Activated B cell treated with CpG ODN at 0.5 μM for 24 hours (primary cell): Measurements from ENCODE around the gene ABHD18. TPM values are rescaled to one million over a fixed set of nuclear protein-coding genes. Genes with fewer than 3 reads are reported as not detected.
A peak's percentile ranks its signal among the peaks of the same experiment; 100 is the strongest.
"Not testable (repeated sequence)": the region's sequence is repeated elsewhere in the genome, so short reads cannot be mapped to it uniquely, and the experiment has no call there.

Source experiments
- ATAC-seq: fragments of 200-7000 bp; cut with Tn5 transposase; one replicate; pipeline ENCODE4 v1.10.0; 2021; ENCODE audit warnings: low read depth, mild to moderate bottlenecking, moderate library complexity
- CTCF ChIA-PET: fragments of 350-600 bp; sonication (Branson Sonifier 250); formaldehyde crosslinking; loops from one replicate; lab custom pipeline; 2021; ENCODE audit warnings: antibody characterized with exemption; lab: Charles Lee
- POLR2A ChIA-PET: fragments of 350-600 bp; sonication (Branson Sonifier 250); formaldehyde crosslinking; loops from one replicate; lab custom pipeline; 2021; ENCODE audit warnings: antibody characterized with exemption; lab: Charles Lee
- DNase-seq: peaks from one replicate; pipeline ENCODE4 v3.0.0; 2022
- H3K27ac Mint-ChIP-seq: one replicate; pipeline ENCODE4 v1.8.0; 2020; ENCODE audit warnings: mixed read lengths
- H3K27me3 Mint-ChIP-seq: one replicate; pipeline ENCODE4 v1.8.0; 2021; ENCODE audit warnings: mixed read lengths
- H3K36me3 Mint-ChIP-seq: one replicate; pipeline ENCODE4 v1.8.0; 2021; ENCODE audit warnings: low read depth, mixed read lengths
- H3K4me1 Mint-ChIP-seq: one replicate; pipeline ENCODE4 v1.8.0; 2021; ENCODE audit warnings: mixed read lengths
- H3K4me3 Mint-ChIP-seq: one replicate; pipeline ENCODE4 v1.8.0; 2020; ENCODE audit warnings: mild to moderate bottlenecking, mixed read lengths
- H3K9me3 Mint-ChIP-seq: one replicate; pipeline ENCODE4 v1.8.0; 2020; ENCODE audit warnings: mixed read lengths
- CTCF ChIP-seq: fragments of 200-600 bp; IDR thresholded peaks from one replicate; pipeline ENCODE4 v1.8.0; 2022; ENCODE audit warnings: antibody characterized with exemption, mild to moderate bottlenecking
- intact Hi-C: fragments of 100-400 bp; cut with micrococcal nuclease; formaldehyde crosslinking; loops from one replicate; pipeline ENCODE4 v1.15.1; 2024
- total RNA-seq: library from RNA; stranded (reverse); gene quantifications from 2 replicates; pipeline ENCODE4 v1.2.3, GENCODE V29; 2022

ABHD18 gene
- total RNA-seq, 1 donor from 2014 or later = 13.9 TPM

DNA sequence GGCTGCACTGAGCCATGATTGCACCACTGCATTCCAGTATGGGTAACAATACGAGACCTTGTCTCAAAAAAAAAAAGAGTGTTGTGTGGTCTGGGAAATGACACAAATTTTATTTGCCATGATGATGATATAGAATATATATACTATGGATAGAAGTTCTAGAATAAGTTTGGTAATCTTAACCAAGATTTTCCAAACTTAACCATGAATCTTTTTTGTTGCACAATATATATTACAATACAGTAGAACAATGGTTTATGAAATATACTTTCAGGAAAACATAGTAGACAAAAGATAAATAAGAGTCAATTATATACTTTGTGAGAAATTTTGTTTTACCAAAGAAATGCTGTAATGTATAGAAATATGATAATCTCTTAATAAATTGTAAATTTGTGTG lies 35.0 kb upstream of the ABHD18 start:
- peaks cover 36% of the 10 kb centered on the region for H3K36me3 Mint-ChIP-seq
- CTCF ChIA-PET = no interaction called here
- DNase-seq (no peak), ATAC-seq (no peak)
- no peak overlapping the region for H3K27ac Mint-ChIP-seq
- peaks cover 2% of the 10 kb centered on the region for H3K9me3 Mint-ChIP-seq
- intact Hi-C loops = no loop called here
- TF ChIP-seq CTCF = no peak
- no peaks in the 10 kb centered on the region for H3K4me1 Mint-ChIP-seq
- no peak overlapping the region for H3K4me3 Mint-ChIP-seq
- POLR2A ChIA-PET = no interaction called here
- no peaks in the 10 kb centered on the region for H3K27me3 Mint-ChIP-seq

- DNase-seq, H3K4me3 Mint-ChIP-seq, H3K27ac Mint-ChIP-seq, ATAC-seq, POLR2A ChIA-PET, intact Hi-C loops, H3K9me3 Mint-ChIP-seq, H3K27me3 Mint-ChIP-seq, H3K4me1 Mint-ChIP-seq, CTCF ChIA-PET: not testable (repeated sequence)
- peaks cover 26% of the 10 kb centered on the region for H3K36me3 Mint-ChIP-seq
These were observed 33.4 kb upstream of the ABHD18 start for GRCh38 chr4:127931836-127932235.

DNA sequence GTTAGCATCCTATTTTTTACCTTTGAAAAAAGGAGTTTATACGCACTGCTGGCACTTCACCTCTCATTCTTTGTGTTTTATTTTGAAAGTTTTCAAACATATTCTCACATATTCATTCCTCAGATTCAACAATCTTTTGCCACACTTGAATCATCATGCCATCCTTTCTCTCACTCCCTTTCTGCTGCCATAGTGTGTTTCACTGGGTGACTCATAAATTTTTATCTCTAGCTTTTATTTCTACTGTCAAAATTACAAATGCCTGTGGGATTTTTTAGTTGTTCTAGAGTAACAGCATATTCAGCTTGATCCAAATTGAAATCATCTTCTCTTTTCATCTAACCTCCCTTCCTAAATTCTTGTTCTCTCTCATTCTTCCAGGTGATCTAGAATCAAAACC lies 28.2 kb upstream of the ABHD18 start:
- ChIA-PET POLR2A (no interaction called here), CTCF (no interaction called here)
- H3K27me3 Mint-ChIP-seq = no peaks in the 10 kb centered on the region
- DNase-seq (no peak), ATAC-seq (no peak)
- H3K9me3 Mint-ChIP-seq = no peaks in the 10 kb centered on the region
- no peaks in the 10 kb centered on the region for H3K4me1 Mint-ChIP-seq
- H3K36me3 Mint-ChIP-seq = peaks cover 29% of the 10 kb centered on the region
- intact Hi-C loops = no loop called here
- H3K4me3 Mint-ChIP-seq = no peak overlapping the region
- no peak overlapping the region for H3K27ac Mint-ChIP-seq
- no peak for TF ChIP-seq CTCF

DNA sequence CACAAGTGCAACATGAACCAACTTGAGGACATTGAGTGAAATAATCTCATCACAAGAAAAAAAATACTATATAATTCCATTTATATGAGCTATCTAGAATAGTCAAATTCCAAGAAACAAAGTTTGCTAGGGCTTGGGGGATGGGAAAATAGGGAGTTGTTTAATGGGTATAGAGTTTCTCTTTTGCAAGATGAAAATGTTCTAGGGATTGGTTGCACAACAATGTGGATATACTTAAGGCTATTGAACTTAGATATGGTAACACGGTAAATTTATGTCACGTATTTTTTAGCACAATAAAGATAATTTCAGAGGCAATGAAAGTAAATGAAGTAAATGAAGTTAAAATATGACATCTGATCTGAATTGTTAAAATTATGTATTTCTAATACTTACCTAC lies 8.1 kb upstream of the ABHD18 start:
- intact Hi-C loops = no loop called here
- ChIA-PET POLR2A (interaction anchor here (0.8 kb wide), 1 partner anchor 8 kb away, joined by 3 read pairs; the partner anchor contains the start of genes ABHD18 and MFSD8), CTCF (no interaction called here)
- Mint-ChIP-seq H3K4me1 (peaks cover 3% of the 10 kb centered on the region), H3K4me3 (no peak overlapping the region), H3K27me3 (no peaks in the 10 kb centered on the region), H3K9me3 (no peaks in the 10 kb centered on the region), H3K36me3 (peaks cover 36% of the 10 kb centered on the region), H3K27ac (no peak overlapping the region)
- TF ChIP-seq CTCF = no peak
- DNase-seq (no peak), ATAC-seq (no peak)

GRCh38 chr4:127959794-127960193 lies 5.4 kb upstream of the ABHD18 start:
- Mint-ChIP-seq H3K9me3 (no peaks in the 10 kb centered on the region), H3K36me3 (peaks cover 29% of the 10 kb centered on the region), H3K4me1 (peaks cover 20% of the 10 kb centered on the region), H3K4me3 (no peak overlapping the region), H3K27me3 (no peaks in the 10 kb centered on the region), H3K27ac (no peak overlapping the region)
- ATAC-seq (no peak), DNase-seq (no peak)
- POLR2A ChIA-PET = no interaction called here
- CTCF ChIA-PET = no interaction called here
- TF ChIP-seq CTCF = no peak
- intact Hi-C loops = no loop called here

- POLR2A ChIA-PET = interaction anchor here (1.2 to 2.3 kb wide), 3 partner anchors 34 to 97 kb away, joined by 3 to 69 read pairs (median 12); partner anchors contain the start of gene LARP1B
- H3K27me3 Mint-ChIP-seq, DNase-seq, CTCF ChIA-PET, ATAC-seq, H3K9me3 Mint-ChIP-seq: not testable (repeated sequence)
- Mint-ChIP-seq H3K4me3 (peak overlapping the region; percentile 74), H3K36me3 (peaks cover 26% of the 10 kb centered on the region), H3K27ac (peak overlapping the region; percentile 35), H3K4me1 (peaks cover 34% of the 10 kb centered on the region)
- intact Hi-C loops = loop anchor here (1.0 to 2.0 kb wide), 2 partner anchors 33 to 1132 kb away; partner anchors contain the start of gene C4orf33
These were observed 1.4 kb upstream of the ABHD18 start for GRCh38 chr4:127963633-127964398.

DNA sequence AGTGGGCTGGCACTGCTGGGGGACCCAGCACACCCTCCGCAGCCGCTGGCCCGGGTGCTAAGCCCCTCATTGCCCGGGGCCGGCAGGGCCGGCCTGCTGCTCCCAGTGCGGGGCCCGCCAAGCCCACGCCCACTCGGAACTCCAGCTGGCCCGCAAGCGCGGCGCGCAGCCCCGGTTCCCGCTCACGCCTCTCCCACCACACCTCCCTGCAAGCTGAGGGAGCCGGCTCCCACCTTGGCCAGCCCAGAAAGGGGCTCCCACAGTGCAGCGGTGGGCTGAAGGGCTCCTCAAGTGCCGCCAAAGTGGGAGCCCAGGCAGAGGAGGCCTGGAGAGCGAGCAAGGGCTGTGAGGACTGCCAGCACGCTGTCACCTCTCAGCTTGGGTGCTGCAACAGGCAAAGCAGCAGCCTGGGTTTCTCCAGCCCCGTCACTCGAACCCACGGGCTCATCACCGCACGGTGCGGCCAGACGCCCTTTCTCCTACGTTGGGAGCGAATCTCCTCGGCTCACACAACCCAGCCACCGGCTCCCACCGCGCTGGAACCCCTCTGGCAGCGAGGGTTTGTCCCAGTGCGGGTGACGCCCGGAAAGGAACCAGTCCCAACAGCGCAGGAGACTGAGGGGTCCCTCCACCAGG lies 662 bp upstream of the ABHD18 start:
- POLR2A ChIA-PET = interaction anchor here (0.6 to 2.3 kb wide), 11 partner anchors 7 to 1132 kb away, joined by 3 to 69 read pairs (median 7); partner anchors contain the start of genes C4orf33, HSPA4L, LARP1B and PGRMC2
- peaks cover 24% of the 10 kb centered on the region for H3K36me3 Mint-ChIP-seq
- H3K27ac Mint-ChIP-seq = peak overlapping the region; percentile 96
- not testable (repeated sequence) for H3K9me3 Mint-ChIP-seq, DNase-seq, H3K27me3 Mint-ChIP-seq
- intact Hi-C loops = loop anchor here (1.0 to 5.0 kb wide), 8 partner anchors 32 to 1132 kb away; partner anchors contain the start of genes C4orf33, HSPA4L, LARP1B and PLK4
- H3K4me3 Mint-ChIP-seq = peak overlapping the region; percentile 98
- H3K4me1 Mint-ChIP-seq = peaks cover 34% of the 10 kb centered on the region
- peak; percentile 11 for ATAC-seq
- CTCF ChIA-PET = interaction anchor here (0.6 to 1.7 kb wide), 3 partner anchors 33 to 1045 kb away, joined by 3 to 9 read pairs (median 5); partner anchors contain the start of gene LARP1B
